ENCODE results near the gene ACAP3. TPM values are rescaled to one million over a fixed set of nuclear protein-coding genes. Genes with fewer than 3 reads are reported as not detected.

The ACAP3 gene
- total and polyA plus RNA-seq, 8 donors: 30.8 to 73.6 (median 44.2) TPM

GRCh38 chr1:1338278-1338677, 30.5 kb upstream of the ACAP3 start:
- no peaks in the 10 kb centered on the region for H3K9me3 ChIP-seq
- DNase-seq: no peak
- peaks cover 0 to 67% of the 10 kb centered on the region in 2 donors for H3K36me3 ChIP-seq
- ATAC-seq: no peak
- no peak overlapping the region for H3K4me3 ChIP-seq
- intact Hi-C loops (cut with DNase I): no loop called here
- no peaks in the 10 kb centered on the region for H3K27me3 ChIP-seq
- TF ChIP-seq CTCF (IDR thresholded peaks at IDR 0.05): no peak
- no peaks in the 10 kb centered on the region for H3K4me1 ChIP-seq
- H3K27ac ChIP-seq: no peak overlapping the region

GRCh38 chr1:1337793-1338147, 30.0 kb upstream of the ACAP3 start:
- no peak overlapping the region for H3K4me3 ChIP-seq
- H3K27ac ChIP-seq: no peak overlapping the region
- DNase-seq: no peak
- no peaks in the 10 kb centered on the region for H3K27me3 ChIP-seq
- intact Hi-C loops (cut with DNase I): no loop called here
- H3K9me3 ChIP-seq: no peaks in the 10 kb centered on the region
- peaks cover 0 to 67% of the 10 kb centered on the region in 2 donors for H3K36me3 ChIP-seq
- peak; percentile 16 for ATAC-seq
- no peaks in the 10 kb centered on the region for H3K4me1 ChIP-seq
- no peak for TF ChIP-seq CTCF (IDR thresholded peaks at IDR 0.05)

GRCh38 chr1:1336931-1337792, 29.4 kb upstream of the ACAP3 start:
- DNase-seq (no peak), ATAC-seq (no peak)
- intact Hi-C loops (cut with DNase I): no loop called here
- H3K27ac ChIP-seq: no peak overlapping the region
- H3K27me3 ChIP-seq: no peaks in the 10 kb centered on the region
- no peak overlapping the region for H3K4me3 ChIP-seq
- no peak for TF ChIP-seq CTCF (IDR thresholded peaks at IDR 0.05)
- H3K9me3 ChIP-seq: no peaks in the 10 kb centered on the region
- peaks cover 0 to 66% of the 10 kb centered on the region in 2 donors for H3K36me3 ChIP-seq
- no peaks in the 10 kb centered on the region for H3K4me1 ChIP-seq

GRCh38 chr1:1336446-1336845, 28.7 kb upstream of the ACAP3 start:
- intact Hi-C loops (cut with DNase I): no loop called here
- Histone ChIP-seq H3K36me3 (peaks cover 0 to 59% of the 10 kb centered on the region in 2 donors), H3K4me3 (no peak overlapping the region)

More at GRCh38 chr1:1336446-1336845, 28.7 kb upstream of the ACAP3 start:
- H3K27me3 ChIP-seq: no peaks in the 10 kb centered on the region
- no peak for TF ChIP-seq CTCF (IDR thresholded peaks at IDR 0.05)
- no peaks in the 10 kb centered on the region for H3K9me3 ChIP-seq
- H3K27ac ChIP-seq: no peak overlapping the region
- peaks cover 0 to 2% of the 10 kb centered on the region in 2 donors for H3K4me1 ChIP-seq
- DNase-seq (no peak), ATAC-seq (no peak)

Data from left lung (tissue), 10 donors.